DOHH2 (cell line): ENCODE data around the gene PDXDC1.
"Not testable (repeated sequence)": the region's sequence is repeated elsewhere in the genome, so short reads cannot be mapped to it uniquely, and the experiment has no call there.

Experiments
- EZH2phosphoT487 ChIP-seq: fragments of 200-600 bp; sonication (generic); IDR thresholded peaks from 2 replicates; pipeline ENCODE4 v1.6.1; 2017; ENCODE audit warnings: borderline replicate concordance, mild to moderate bottlenecking, antibody characterized with exemption, low read length, moderate library complexity, mixed read lengths
- TF ChIP-seq, protein P1 (sequence below): fragments of 200-600 bp; sonication (generic); IDR thresholded peaks from one replicate; pipeline ENCODE4 v1.5.1; 2014; ENCODE audit warnings: antibody characterized with exemption, mild to moderate bottlenecking, low read depth, low read length; ENCODE audit not compliant: poor library complexity, severe bottlenecking

DNA sequence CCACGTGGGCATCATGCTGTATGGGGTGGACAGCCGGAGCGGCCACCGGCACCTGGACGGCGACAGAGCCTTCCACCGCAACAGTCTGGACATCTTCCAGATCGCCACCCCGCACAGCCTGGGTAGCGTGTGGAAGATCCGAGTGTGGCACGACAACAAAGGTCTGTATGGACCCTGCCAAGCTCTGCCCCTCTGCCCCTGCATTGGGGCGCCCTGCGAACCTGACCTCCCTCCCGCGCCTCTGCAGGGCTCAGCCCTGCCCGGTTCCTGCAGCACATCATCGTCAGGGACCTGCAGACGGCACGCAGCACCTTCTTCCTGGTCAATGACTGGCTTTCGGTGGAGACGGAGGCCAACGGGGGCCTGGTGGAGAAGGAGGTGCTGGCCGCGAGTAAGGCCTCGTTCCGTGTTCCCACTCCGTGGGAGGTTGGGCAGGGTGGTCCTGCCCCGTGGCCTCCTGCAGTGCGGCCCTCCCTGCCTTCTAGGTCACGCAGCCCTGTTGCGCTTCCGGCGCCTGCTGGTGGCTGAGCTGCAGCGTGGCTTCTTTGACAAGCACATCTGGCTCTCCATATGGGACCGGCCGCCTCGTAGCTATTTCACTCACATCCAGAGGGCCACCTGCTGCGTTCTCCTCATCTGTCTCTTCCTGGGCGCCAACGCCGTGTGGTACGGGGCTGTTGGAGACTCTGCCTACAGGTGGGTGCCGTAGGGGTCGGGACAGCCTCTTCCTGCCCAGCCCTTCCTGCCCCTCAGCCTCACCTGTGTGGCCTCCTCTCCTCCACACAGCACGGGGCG, 42.0 kb upstream of the PDXDC1 start:
- TF ChIP-seq, protein P1, sequence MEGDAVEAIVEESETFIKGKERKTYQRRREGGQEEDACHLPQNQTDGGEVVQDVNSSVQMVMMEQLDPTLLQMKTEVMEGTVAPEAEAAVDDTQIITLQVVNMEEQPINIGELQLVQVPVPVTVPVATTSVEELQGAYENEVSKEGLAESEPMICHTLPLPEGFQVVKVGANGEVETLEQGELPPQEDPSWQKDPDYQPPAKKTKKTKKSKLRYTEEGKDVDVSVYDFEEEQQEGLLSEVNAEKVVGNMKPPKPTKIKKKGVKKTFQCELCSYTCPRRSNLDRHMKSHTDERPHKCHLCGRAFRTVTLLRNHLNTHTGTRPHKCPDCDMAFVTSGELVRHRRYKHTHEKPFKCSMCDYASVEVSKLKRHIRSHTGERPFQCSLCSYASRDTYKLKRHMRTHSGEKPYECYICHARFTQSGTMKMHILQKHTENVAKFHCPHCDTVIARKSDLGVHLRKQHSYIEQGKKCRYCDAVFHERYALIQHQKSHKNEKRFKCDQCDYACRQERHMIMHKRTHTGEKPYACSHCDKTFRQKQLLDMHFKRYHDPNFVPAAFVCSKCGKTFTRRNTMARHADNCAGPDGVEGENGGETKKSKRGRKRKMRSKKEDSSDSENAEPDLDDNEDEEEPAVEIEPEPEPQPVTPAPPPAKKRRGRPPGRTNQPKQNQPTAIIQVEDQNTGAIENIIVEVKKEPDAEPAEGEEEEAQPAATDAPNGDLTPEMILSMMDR: not testable (repeated sequence)
- not testable (repeated sequence) for TF ChIP-seq EZH2phosphoT487
